HTR-8/SVneo (cell line): ENCODE measurements around the gene AKT1.

ENCODE experiments used
- DNase-seq: peaks from one replicate; pipeline ENCODE4 v3.0.0; 2011; ENCODE audit warnings: low spot score, mixed read lengths; ENCODE audit not compliant: insufficient read length
- FAIRE-seq: peaks from 2 replicates; lab custom pipeline; 2011; peaks lifted over from hg19 to GRCh38; lab: Jason Lieb, UNC

The AKT1 gene

DNA sequence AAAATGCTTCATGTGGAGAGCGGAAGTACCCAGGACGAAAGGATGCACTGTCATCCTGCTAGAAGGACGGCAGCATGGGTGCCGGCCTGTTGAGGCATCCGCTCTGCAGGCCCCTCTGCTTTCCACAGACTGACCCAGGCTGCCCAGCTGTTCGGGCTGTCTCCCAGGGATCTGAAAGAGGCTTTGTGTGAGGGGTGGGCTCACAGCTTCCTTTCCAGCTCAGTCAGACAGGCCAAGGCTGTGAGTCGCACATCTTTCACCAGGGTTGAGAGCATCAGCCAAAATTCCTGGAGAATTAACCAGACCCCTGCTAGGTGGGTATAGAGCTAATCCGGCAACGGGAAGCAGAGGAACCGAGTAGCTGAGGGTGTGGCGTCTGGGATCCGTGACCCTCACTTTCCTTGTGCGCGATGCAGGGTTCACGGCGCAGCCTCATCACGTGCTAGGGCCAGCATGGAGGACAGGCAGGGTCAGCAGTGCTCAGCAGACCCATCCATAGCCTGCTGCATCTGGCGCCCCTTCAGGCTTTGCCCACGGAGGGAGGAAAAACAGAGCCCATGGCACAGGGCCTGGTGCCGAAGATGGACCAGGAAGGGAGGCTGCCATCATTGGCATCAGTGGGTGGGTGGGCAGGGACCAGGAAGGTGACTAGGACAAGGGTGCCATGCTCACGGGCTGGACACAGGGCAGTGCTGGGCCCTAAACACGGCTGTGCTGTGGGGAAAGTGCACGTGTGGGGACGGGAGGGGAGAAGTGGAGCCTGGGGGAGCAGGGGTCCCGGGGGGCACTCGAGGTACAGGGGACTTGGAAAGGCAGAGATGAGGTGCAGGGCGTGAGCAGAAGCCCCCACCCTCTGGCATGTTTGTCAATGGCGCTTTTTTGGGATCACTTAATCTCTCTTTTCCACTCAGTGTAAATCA, 51.8 kb downstream of the AKT1 start:
- DNase-seq (no peak), FAIRE-seq (no peak)

DNA sequence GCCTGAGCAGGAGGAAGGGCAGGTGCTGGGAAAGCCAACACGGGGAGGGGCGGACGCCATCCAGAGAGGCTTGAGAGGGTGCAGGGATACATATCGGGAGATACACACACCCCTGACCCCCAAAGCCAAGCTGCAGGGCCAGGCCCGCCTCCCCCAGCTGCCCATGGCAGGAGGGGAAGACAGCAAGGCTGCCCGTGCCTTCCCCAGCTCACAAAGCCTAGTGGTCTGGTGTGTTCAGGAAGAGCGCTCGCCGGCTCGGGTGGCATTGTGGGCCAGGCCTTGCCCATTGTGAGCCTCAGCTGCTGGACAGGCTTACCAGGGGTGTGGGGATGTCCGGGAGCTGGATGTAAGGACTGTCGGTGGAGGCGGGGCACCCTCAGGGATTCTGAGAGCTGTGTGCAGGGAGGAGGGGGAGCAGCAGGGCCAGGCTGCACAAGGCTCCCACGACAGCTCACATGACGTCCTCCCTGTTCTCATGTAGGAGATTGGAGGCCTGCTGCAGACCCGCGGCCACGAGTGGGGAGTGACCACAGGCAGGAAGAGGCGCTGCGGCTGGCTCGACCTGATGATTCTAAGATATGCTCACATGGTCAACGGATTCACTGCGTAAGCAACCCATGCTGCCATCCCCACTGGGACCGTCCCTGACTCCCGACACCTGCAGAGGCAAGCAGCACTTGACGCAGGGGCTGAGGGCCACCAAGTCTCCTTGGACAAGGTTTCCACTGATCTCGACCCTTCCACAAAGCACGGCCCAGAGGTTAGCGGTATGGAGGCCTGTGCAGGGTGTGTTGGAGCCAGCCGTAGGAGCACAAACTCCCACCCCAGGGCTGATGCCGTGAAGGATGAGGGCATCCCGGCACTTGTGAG, 52.7 kb downstream of the AKT1 start:
- FAIRE-seq: no peak
- no peak for DNase-seq

DNA sequence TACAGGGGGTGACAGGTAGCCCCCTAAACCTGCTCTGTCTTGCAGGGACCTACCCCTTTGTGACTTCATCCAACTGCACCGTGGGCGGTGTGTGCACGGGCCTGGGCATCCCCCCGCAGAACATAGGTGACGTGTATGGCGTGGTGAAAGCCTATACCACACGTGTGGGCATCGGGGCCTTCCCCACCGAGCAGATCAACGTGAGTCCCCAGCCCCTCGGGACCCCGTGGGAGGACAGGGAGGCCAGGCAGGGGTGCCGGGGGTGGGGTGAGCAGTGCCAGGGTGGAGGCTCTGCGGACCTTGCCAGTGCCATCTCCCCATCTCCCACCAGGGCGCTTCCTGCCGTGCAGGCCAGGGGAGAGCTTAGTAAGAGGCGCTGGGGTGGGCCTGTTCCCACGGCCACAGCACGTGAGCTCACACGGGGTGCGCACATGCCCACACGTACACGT, 53.7 kb downstream of the AKT1 start:
- FAIRE-seq (no peak), DNase-seq (no peak)

DNA sequence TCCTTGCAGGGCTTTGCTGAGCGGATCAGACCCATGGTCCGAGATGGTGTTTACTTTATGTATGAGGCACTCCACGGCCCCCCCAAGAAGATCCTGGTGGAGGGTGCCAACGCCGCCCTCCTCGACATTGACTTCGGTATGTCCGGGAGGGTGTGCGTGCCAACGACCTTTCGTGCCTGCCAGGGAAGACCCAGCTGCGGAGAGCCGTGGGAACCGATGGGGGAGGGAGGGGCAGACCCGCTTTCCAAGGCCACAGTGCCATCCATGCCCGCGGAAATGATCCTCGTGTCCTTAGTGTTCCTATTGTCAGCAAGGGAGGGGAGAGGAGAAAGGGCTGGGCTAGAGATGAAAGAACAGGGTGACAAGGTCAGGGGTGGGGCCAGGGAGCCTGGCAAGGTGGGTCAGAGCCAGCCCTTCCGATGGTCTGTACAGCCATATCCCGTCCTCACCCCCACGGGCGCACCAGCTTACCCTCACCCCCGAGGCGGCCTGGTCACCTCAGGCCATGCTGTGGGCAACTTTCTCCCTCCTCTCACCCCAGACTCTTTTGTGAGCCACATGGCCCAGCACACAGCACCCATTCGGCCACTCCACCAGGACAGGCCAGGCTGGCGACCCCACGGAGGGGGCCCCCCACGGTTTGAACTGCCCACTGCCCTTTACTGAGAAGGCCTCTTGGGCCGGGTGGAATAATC, 54.3 kb downstream of the AKT1 start:
- no peak for DNase-seq
- no peak for FAIRE-seq

DNA sequence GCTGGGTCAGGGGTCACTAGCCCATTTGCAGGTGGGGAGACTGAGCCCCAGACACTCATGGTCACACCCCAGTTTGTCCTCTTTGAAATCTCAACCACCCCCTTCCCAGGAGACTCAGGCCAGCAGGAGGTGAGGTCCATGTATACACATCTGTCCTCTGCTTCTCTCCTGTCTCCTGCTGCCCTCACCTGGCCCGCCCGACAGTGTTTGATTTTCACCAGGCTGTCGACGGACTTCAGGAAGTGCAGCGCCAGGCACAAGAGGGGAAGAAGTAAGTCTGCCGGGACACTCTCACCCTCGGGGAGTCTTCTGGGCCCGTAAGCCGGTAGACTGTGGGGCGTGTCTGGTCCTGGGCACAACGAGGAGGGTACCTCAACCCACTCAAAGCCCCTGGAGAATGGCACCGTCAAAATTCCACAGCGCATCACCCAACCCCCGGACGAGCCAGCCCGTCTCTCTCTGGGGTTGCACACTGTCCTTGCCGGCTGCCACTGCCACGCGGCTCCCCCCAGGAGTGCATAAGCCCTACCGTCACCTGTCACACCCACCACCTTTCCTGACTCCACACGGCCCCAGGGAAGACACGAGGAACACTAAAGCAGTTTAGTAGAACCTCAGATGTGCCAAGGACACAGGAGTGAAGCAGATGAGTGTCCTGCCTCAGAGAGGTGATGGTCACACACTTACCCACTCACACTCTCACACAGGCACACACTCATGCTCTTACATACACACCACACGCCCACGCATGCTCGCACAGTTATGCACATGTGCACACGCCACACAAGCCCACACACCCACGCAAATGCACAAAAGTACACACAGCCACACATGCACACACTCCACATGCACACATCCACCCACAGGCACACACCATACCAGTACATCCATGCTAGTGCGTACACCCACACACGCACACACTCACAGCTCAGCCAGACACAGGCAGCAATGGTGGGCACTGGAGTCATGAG, 55.7 kb downstream of the AKT1 start:
- DNase-seq: no peak
- peak; percentile 63 for FAIRE-seq

DNA sequence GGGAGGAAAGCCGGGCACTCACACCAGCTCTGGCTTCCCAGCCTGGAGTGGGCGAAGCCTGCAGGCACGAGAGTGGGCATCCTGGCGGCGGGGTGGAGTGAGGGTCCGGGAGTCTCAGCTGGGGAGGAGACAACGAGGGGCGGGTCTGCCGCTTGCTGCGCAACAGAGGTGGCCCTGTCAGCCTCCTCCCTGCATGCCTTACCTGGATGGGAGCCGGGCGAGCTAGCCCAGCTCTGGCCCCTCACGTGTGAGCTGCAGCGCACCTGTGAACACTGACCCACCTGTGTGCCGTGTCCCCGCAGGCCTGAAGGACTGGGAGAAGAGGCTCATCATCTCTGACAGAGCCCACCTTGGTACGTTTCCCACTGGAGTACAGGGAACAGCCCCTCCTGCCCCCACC, 56.5 kb downstream of the AKT1 start:
- FAIRE-seq: no peak
- DNase-seq: no peak

DNA sequence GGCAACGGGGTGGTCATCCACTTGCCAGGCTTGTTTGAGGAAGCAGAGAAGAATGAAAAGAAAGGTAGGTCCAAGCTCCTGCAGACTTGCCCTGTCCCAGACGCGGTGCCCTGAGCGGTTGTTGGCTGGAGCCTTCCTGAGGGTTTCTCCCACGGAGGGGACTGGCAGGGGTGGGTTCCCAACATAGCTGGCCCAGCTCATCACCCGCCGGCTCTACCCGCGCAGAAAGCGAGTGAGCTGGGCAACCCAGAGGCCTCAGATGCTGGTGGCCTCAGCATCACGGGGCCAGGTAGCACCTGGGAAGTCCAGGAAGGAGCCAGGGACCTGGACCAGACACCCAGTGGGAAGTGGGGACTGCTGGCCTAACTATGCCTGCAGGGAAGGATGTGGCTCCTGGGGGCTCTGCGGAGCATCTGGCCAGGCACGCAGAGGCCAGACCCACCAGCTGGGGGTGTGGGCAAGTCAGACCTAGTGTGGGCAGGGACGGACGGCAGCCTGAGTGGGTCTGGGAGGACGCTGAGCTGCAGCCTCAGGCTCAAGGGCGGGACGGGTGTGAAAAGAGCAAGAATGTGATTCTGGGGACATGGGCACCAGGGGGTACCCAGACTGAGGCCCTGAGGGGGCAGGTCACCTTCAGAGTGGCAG, 57.1 kb downstream of the AKT1 start:
- no peak for FAIRE-seq
- no peak for DNase-seq

DNA sequence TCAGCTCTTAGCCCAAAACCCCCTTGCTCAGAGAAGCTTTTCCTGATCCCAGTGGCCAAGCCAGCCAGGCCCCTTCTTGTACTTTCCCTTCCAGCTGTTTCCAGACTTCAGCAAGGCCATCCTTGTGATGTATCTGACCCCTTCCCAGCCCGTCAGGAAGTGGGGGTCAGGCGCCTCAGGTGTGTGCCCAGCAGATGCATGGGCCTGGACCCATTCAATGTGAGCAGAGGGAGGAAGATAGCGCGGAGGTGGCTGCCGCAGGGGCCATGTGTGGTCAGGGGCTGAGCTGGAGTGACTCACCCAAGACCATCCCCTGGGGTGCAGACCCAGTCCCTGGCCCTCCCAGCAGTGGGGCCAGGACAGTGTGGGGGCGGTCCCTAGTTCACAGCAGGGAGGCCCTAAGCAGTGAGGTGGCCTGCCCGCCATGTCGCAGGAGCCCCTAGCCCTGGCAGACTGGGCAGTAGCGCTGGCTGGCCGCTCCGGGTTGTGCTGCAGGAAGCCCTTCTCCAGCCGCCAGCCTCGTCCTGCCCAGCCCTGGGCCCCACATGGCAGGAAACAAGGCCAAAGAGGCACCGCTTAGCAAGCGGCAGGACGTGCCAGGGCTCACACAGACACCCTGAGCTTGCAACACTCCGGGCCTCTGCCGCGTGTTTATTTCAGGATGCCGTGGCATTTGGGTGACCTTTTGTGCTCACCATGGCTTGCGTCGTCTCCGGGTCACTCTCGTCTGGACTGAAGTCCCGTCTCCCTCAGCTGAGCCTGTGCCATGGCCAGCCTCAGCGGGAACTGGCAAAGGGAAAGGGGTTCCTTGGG, 59.5 kb downstream of the AKT1 start:
- DNase-seq: no peak

DNA sequence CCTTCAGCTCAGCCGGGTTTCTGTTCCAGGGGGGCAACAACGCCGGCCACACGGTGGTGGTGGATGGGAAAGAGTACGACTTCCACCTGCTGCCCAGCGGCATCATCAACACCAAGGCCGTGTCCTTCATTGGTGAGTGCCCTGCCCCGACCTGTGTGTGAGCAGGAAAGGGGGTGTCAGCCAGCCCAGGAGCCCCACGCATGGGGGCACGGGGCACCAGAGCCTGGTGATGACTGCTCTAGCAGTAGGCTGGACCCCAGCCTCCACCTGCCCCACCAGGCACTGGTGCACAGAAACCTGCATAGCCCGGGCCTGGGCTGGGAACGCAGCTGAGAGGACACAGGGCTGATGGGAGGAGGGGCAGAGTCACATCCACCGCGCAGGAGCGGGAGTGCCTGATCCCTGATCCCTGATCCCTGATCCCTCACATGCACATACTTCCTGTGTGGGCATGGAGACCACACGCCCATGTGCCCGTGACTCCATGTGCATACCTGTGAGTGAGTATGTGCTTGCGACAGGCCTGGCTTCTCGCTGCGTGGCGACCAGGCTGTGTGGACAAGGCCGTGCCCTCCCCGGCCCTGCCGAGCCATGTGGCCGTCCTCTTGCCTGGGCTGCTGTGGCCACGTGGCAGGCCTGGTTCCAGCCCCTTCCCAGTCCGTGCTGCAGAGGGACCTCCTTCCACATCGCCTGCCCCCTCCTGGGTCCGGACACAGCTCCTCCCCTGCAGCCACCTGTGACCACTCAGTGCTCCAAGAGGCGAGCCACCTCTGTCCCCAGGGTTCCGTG, 60.4 kb downstream of the AKT1 start:
- no peak for FAIRE-seq
- no peak for DNase-seq

More for the DNA sequence above, 59.5 kb downstream of the AKT1 start:
- no peak for FAIRE-seq

DNA sequence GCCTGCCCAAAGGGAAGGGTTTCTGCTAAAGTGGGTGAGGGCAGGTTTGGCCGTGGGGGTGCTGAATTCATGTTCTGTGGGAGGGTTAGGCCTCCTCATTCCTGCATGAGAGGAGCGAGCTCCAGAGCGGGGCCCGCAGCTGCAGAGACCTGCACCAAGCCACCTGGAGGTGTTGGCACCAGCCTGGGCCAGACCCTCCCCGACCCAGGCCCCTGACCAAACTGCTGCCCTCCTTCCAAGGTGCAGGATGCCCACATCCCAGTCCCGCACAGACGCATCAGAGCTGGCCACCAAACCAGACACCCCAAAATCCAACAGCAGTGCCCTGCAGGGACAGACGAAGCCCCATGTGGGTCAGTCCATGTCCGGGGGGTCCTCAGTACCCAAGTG, 61.0 kb downstream of the AKT1 start:
- no peak for FAIRE-seq
- no peak for DNase-seq

DNA sequence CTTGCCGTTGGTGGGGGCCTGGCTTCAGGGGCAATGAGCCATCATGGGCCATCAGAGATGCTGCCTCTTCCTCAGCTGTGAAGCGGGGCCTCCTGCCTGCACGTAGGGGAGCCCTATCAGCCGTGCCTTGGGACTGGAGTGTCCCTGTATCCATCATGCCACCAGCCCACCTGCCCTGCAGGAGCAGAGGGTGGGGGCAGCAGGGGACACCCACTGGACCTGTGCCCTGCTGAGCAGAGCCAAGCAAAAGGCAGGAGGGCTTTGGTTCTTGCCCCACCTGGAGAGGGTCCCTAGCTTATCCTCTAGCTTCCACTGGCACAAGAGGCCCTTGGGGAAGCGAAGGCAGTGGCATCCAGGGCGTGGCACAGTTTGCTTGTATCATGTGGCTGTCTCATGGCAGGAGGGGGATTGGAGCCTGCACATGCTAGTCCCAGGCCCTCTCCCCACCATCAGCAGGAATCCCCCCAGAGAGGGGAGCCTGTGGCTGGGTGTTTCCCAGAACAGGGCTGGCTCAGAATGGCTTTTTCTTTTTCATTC, 61.4 kb downstream of the AKT1 start:
- no peak for FAIRE-seq
- no peak for DNase-seq

DNA sequence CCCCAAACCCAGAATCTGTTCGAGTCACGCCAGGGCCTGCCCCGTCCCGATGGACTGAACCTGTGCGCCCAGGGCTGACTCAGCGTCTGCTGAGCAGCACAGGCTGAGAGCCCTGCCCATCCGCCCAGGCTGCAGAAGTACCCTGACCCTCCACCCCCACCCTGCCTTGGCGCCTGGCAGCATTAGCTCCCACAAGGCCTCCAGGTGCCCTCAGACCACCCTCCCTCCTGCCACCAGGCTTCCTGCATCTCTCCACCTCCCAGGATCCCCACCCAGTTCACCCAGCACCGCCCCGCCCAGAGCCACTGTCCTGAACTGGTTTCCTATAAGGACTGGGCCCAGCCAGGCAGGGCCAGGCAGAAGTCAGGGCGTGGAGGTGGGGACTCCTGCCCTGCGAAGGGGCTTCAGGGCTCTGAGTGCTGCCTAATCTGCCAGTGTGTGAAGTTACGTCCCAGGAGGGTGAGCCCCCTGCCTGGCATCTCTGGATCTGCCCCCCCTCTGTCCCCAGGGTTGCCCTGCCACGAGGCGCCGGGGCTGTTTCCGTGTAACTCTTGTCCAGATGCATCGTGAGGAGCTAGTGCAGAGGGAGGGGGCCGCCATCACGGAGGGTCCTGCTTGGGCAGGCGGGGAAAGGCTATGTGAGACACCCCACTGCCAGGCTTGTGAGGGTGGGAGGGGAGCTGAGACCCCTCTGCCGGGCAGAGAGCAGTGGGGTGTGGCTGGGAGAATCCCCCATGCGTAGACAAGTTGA, 62.4 kb downstream of the AKT1 start:
- DNase-seq: no peak
- FAIRE-seq: no peak

DNA sequence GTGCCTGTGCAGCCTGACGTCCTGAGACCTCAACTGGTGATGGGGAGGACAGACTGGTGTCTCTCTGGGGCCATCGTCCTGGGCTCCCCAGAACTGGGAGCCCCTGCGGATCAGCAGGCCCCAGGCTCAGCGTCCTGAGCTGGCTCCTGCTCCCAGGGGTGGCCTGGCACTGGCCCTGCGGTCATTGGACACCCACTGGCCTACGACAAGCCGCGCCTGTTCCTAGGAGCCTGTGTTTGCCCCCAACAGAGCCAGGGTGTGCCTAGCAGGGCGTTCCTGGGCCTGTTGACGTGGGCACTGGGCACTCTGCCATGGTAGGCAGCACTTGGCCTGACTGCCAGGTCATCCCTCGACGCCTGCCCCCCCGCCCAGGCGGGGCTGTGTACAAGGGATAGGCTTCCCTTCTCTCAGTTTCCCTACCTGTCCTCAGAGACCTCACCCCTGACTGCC, 63.2 kb downstream of the AKT1 start:
- DNase-seq (no peak), FAIRE-seq (no peak)

DNA sequence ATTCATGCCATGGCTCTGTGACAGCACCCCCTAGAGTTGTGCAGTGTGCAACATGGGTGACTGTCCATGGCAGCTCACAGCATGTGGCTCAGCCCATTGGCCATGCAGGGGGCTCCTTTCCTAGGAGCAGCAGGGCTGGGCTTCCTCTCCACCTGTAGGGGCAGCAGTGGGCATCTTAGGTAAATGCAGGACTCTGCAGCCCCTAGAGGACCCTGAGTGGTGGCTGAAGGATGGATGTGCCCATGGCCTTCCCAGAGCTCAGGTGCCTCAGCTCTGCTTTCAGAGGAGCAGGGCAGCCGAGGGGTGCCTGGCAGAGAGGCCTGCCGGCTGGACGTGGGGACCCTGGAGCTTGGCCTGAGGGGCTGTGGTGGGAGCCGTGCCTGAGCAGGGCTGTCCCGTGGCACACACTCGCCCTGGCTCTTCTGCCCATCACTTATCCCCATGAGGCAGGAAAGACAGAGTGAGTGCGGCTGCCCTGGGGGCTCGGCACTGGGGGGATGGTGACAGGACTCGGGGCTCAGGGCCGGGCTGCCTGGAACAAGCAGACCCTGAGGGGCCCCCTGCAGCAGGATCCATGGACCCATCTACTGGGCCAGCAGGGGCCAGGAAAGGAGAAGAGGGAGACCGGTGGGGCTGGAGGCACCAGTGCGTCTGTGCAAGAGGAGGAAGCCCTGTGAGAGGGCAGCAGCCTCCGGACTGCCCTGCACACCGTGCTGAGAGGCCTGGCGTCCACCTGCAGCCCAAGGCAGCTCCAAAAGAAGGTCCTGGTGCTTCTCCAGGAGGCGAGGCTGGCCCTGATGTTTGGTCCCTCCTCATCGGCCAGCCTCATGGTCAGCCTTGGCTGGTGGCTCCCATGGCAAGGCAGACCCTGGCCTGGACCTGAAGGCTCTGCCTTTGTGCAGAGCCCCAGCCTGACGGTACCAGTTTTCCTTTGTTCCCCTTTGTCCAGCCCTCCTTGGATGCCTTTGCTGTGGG, 63.9 kb downstream of the AKT1 start:
- FAIRE-seq: no peak
- DNase-seq: no peak

DNA sequence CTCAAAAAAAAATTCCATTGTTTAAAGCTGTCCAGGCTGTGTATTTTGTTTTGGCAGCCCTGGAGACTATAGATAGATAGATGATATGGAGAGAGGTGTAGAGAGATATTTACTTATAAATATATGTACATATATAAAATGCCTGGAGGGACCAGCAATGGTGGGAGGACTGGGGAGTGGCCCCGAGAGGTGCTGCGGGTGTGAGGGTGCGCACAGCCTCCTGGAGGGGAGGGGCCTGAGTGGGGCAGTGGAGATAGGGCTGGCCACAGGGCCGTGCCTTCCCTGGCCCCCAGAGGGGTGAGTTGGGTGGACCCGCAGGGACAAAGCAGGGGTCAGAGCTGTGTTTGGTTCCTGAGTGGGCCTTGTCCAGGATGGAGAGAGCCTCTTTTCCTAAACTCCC, 65.1 kb downstream of the AKT1 start:
- FAIRE-seq (no peak), DNase-seq (no peak)
